K562 (cell line): ENCODE results near the gene C1orf167. TPM values are rescaled to one million over a fixed set of nuclear protein-coding genes. Genes with fewer than 3 reads are reported as not detected.

Experiments
- AFF1 ChIP-seq, 2 experiments: fragments of 450-650 bp; IDR thresholded peaks; 2 replicates each; pipeline ENCODE4 v1.6.1; 2018; ENCODE audit warnings: mild to moderate bottlenecking in 2 of 2, low read depth in 1 of 2; ENCODE audit not compliant: partially characterized antibody in 2 of 2
- ARID4B ChIP-seq: sonication (generic); formaldehyde crosslinking; IDR thresholded peaks from 2 replicates; pipeline ENCODE4 v1.8.0; 2022; ENCODE audit warnings: mild to moderate bottlenecking, missing genetic modification reagents
- POLR2AphosphoS2 ChIP-seq: IDR thresholded peaks from 2 replicates; pipeline ENCODE4 v1.6.1; 2012; ENCODE audit warnings: low read length, improper control_type of control experiment
- POLR2G ChIP-seq: fragments of 200-400 bp; formaldehyde crosslinking; IDR thresholded peaks from 2 replicates; pipeline ENCODE4 v1.6.1; 2017; ENCODE audit warnings: low read depth, mild to moderate bottlenecking, antibody characterized with exemption, low read length, moderate library complexity
- STAT5B ChIP-seq: fragments of 250-450 bp; sonication (Bioruptor Pico); IDR thresholded peaks from 2 replicates; pipeline ENCODE4 v1.8.0; 2021; ENCODE audit warnings: mild to moderate bottlenecking, inconsistent platforms
- WHSC1 ChIP-seq: IDR thresholded peaks from one replicate; pipeline ENCODE4 v1.6.1; 2012; ENCODE audit warnings: low read length, control low read depth, inconsistent platforms
- polyA plus RNA-seq, 8 experiments: library from polyadenylated mRNA; depleted of rRNA in 4 of 8; stranded (reverse) in 5 of 8; unstranded in 3 of 8; fragments of >200 nt; fragmentation: Nextera tagmentation in 2 of 8; fragmentation: Illumina TruSeq in 1 of 8; extraction: Ambion mirVana in 2 of 8; extraction: Trizol in 1 of 8; gene quantifications; 2 replicates each; pipeline versions ENCODE4 v1.2.1 to v1.2.3, GENCODE V29; 2011 to 2014; ENCODE audit warnings: inconsistent platforms in 1 of 8, missing spikeins in 1 of 8
- total RNA-seq, 7 experiments: library from RNA; depleted of rRNA in 6 of 7; stranded (reverse); fragments of >200 nt in 6 of 7; fragmentation: Illumina TruSeq in 2 of 7; extraction: Trizol in 2 of 7; gene quantifications; 2 replicates each; pipeline versions ENCODE4 v1.2.1 to v1.2.3, GENCODE V29; 2011 to 2021; ENCODE audit warnings: low replicate concordance in 1 of 7

The C1orf167 gene
- total and polyA plus RNA-seq, 9 of the 15 experiments (the other 6 are each of a cell fraction or from before 2014, with no cell fraction given): 0.22 to 0.86 (median 0.31) TPM; not detected in 2

- no peak for TF ChIP-seq AFF1 (IDR thresholded peaks at IDR 0.05; ENCODE audit: low read depth in 1 of 2, partially characterized antibody in 2 of 2)
- TF ChIP-seq WHSC1: peak; percentile 59
- peak; percentile 84 for TF ChIP-seq POLR2G
- TF ChIP-seq POLR2AphosphoS2: peak; percentile 0; the same call in 1 of the 2 replicates
- no peak for TF ChIP-seq STAT5B (CRISPR knock-in tag)
- TF ChIP-seq ARID4B (CRISPR knock-in tag): 0 out of 2 replicates have a peak, but pooled peaks have one; percentile 12
- TF ChIP-seq, all 486 proteins: peak for 9
These were observed 32.6 kb downstream of the C1orf167 start (continued) for GRCh38 chr1:11794446-11795237.
